GM12878 (cell line): ENCODE measurements around the gene NRBF2. TPM values are rescaled to one million over a fixed set of nuclear protein-coding genes. Genes with fewer than 3 reads are reported as not detected.

Experiments used
- ATAC-seq: fragments of 200-7000 bp; cut with Tn5 transposase; 3 replicates; pipeline ENCODE4 v1.9.1; 2020; ENCODE audit warnings: mild to moderate bottlenecking, moderate library complexity
- BruUV-seq: library from RNA; stranded (reverse); fragments of 400-500 nt; replicated peaks from 2 replicates; lab custom pipeline; 2021; lab: Mats Ljungman, UMichigan
- CTCF ChIA-PET: fragments of 300-600 bp; sonication (Branson Sonifier 250); formaldehyde crosslinking; extraction: SDS; loops from one replicate; lab custom pipeline; 2021; ENCODE audit warnings: inconsistent platforms; lab: Yijun Ruan, JAX
- POLR2A ChIA-PET: fragments of 350-600 bp; formaldehyde crosslinking; extraction: SDS; loops from one replicate; lab custom pipeline; 2021; ENCODE audit warnings: inconsistent platforms; lab: Charles Lee
- RAD21 ChIA-PET: fragments of 300-600 bp; sonication (Branson Sonifier 250); formaldehyde crosslinking; loops from one replicate; lab custom pipeline; 2023; ENCODE audit warnings: antibody characterized with exemption; ENCODE audit not compliant: unreplicated experiment; lab: Charles Lee
- SMC1A ChIA-PET: fragments of 300-600 bp; sonication (Branson Sonifier 250); formaldehyde crosslinking; loops from one replicate; lab custom pipeline; 2023; ENCODE audit not compliant: unreplicated experiment, uncharacterized antibody; lab: Charles Lee
- DNase-seq: peaks from one replicate; pipeline ENCODE4 v3.0.0-alpha.2; 2011; ENCODE audit warnings: low read depth, low spot score
- FAIRE-seq: peaks from 3 replicates; lab custom pipeline; 2011; peaks lifted over from hg19 to GRCh38; lab: Jason Lieb, UNC
- H2AFZ ChIP-seq: 2 replicates; pipeline ENCODE4 v1.6.0; 2011; ENCODE audit warnings: low read depth, low read length, control low read depth; ENCODE audit not compliant: control insufficient read depth
- H3K27ac ChIP-seq: 2 replicates; pipeline ENCODE4 v1.5.1; 2011; ENCODE audit warnings: control low read depth; ENCODE audit not compliant: control insufficient read depth, insufficient read depth
- H3K27me3 ChIP-seq, 2 experiments: replicated peaks in 1 of 2; 2 replicates each; pipeline versions ENCODE4 v1.6.0 to v1.6.1; 2011; ENCODE audit warnings: low read length in 1 of 2; ENCODE audit not compliant: control insufficient read depth in 2 of 2, insufficient read depth in 2 of 2
- H3K36me3 ChIP-seq, 2 experiments: 2 replicates each; pipeline ENCODE4 v1.5.1; 2011; ENCODE audit warnings: low read length in 1 of 2; ENCODE audit not compliant: control insufficient read depth in 2 of 2, insufficient read depth in 2 of 2
- H3K4me1 ChIP-seq: 2 replicates; pipeline ENCODE4 v1.6.1; 2011; ENCODE audit warnings: mild to moderate bottlenecking, low read length, moderate library complexity, mixed read lengths; ENCODE audit not compliant: control insufficient read depth, insufficient read depth
- H3K4me2 ChIP-seq: 2 replicates; pipeline ENCODE4 v1.6.0; 2011; ENCODE audit warnings: control low read depth; ENCODE audit not compliant: control insufficient read depth, insufficient read depth
- H3K4me3 ChIP-seq: fragments of 200-600 bp; sonication (generic); 2 replicates; pipeline ENCODE4 v1.5.1; 2016
- H3K79me2 ChIP-seq: 2 replicates; pipeline ENCODE4 v1.6.0; 2011; ENCODE audit warnings: low read length; ENCODE audit not compliant: control insufficient read depth, insufficient read depth
- H3K9ac ChIP-seq: 2 replicates; pipeline ENCODE4 v1.8.0; 2011; ENCODE audit warnings: low read length, control low read depth, mixed read lengths; ENCODE audit not compliant: control insufficient read depth, insufficient read depth
- H3K9me3 ChIP-seq: replicated peaks from 3 replicates; pipeline ENCODE4 v1.5.1; 2011; ENCODE audit warnings: mild to moderate bottlenecking, low read length; ENCODE audit not compliant: control insufficient read depth, insufficient read depth
- H4K20me1 ChIP-seq: 2 replicates; pipeline ENCODE4 v1.6.0; 2011; ENCODE audit not compliant: control insufficient read depth, insufficient read depth
- CBFB ChIP-seq: IDR thresholded peaks from 2 replicates; pipeline ENCODE4 v1.6.1; 2016; ENCODE audit warnings: antibody characterized with exemption, low read depth
- CHD2 ChIP-seq: IDR thresholded peaks from 2 replicates; pipeline ENCODE4 v1.6.1; 2011; ENCODE audit warnings: low read depth, low read length, improper control_type of control experiment, borderline replicate concordance
- MTA2 ChIP-seq: fragments of 450-650 bp; IDR thresholded peaks from 2 replicates; pipeline ENCODE4 v1.6.1; 2016; ENCODE audit warnings: low read depth, mild to moderate bottlenecking, moderate library complexity
- NFYA ChIP-seq: IDR thresholded peaks from 2 replicates; pipeline ENCODE4 v1.6.1; 2011; ENCODE audit warnings: low read depth, mild to moderate bottlenecking, low read length, improper control_type of control experiment, borderline replicate concordance
- NR2F1 ChIP-seq: fragments of 450-650 bp; conservative IDR thresholded peaks from 2 replicates; pipeline ENCODE4 v1.6.1; 2017; ENCODE audit warnings: mild to moderate bottlenecking
- SREBF1 ChIP-seq: IDR thresholded peaks from 2 replicates; pipeline ENCODE4 v1.6.1; 2012; ENCODE audit warnings: mild to moderate bottlenecking, low read length
- TAF1 ChIP-seq: IDR thresholded peaks from 2 replicates; pipeline ENCODE4 v1.6.1; 2011; ENCODE audit warnings: mild to moderate bottlenecking, low read depth, low read length, borderline replicate concordance
- YY1 ChIP-seq: IDR thresholded peaks from 2 replicates; pipeline ENCODE4 v1.6.1; 2011; ENCODE audit warnings: low read depth, mild to moderate bottlenecking, low read length
- ZBTB11 ChIP-seq: fragments of 450-650 bp; formaldehyde crosslinking; IDR thresholded peaks from 2 replicates; pipeline ENCODE4 v1.5.0; 2022; ENCODE audit warnings: mild to moderate bottlenecking, missing genetic modification characterization
- ZNF622 ChIP-seq: fragments of 450-650 bp; IDR thresholded peaks from 2 replicates; pipeline ENCODE4 v1.6.1; 2017; ENCODE audit warnings: mild to moderate bottlenecking, inconsistent platforms
- in situ Hi-C: fragments of 300-500 bp; cut with MboI; formaldehyde crosslinking; loops from 9 replicates; pipeline ENCODE4 v1.14.3; 2018; ENCODE audit warnings: mixed read lengths
- intact Hi-C: fragments of 100-400 bp; cut with micrococcal nuclease; formaldehyde crosslinking; loops from one replicate; pipeline ENCODE4 v1.14.2; 2022; ENCODE audit not compliant: unreplicated experiment
- polyA plus RNA-seq, 11 experiments: library from polyadenylated mRNA; depleted of rRNA in 4 of 11; unstranded in 6 of 11; stranded (reverse) in 5 of 11; fragments of >200 nt; fragmentation: Nextera tagmentation in 4 of 11; fragmentation: Illumina TruSeq in 1 of 11; extraction: Ambion mirVana in 4 of 11; extraction: Trizol in 1 of 11; gene quantifications; 1 replicate in 1 of 11; 2 replicates in 10 of 11; pipeline versions ENCODE4 v1.2.1 to v1.2.3, GENCODE V29; 2011 to 2016; ENCODE audit warnings: inconsistent platforms in 2 of 11, missing spikeins in 2 of 11, low read depth in 1 of 11
- total RNA-seq, 4 experiments: library from RNA; depleted of rRNA in 3 of 4; stranded (reverse); fragments of >200 nt in 3 of 4; fragmentation: Illumina TruSeq in 1 of 4; extraction: Trizol in 1 of 4; gene quantifications; 2 replicates each; pipeline versions ENCODE4 v1.2.1 to v1.2.3, GENCODE V29; 2013 to 2021
- TF ChIP-seq, protein P1 (sequence below), 3 experiments: IDR thresholded peaks in 2 of 3; conservative IDR thresholded peaks in 1 of 3; 2 replicates each; pipeline ENCODE4 v1.5.1; 2011; ENCODE audit warnings: low read depth in 3 of 3, low read length in 3 of 3, mild to moderate bottlenecking in 3 of 3, control low read depth in 2 of 3, moderate library complexity in 2 of 3, inconsistent platforms in 1 of 3, mixed read lengths in 1 of 3; ENCODE audit not compliant: control insufficient read depth in 2 of 3, insufficient read depth in 1 of 3; ENCODE audit errors: extremely low read depth in 1 of 3
- TF ChIP-seq, protein P2 (sequence below): fragments of 150-350 bp; IDR thresholded peaks from 2 replicates; pipeline ENCODE4 v1.6.1; 2016; ENCODE audit warnings: low read depth, low read length

The NRBF2 gene
- total and polyA plus RNA-seq, 10 of the 15 experiments (the other 5 are each of a cell fraction or from before 2014, with no cell fraction given) = 17.8 to 39.8 (median 27.7) TPM

DNA sequence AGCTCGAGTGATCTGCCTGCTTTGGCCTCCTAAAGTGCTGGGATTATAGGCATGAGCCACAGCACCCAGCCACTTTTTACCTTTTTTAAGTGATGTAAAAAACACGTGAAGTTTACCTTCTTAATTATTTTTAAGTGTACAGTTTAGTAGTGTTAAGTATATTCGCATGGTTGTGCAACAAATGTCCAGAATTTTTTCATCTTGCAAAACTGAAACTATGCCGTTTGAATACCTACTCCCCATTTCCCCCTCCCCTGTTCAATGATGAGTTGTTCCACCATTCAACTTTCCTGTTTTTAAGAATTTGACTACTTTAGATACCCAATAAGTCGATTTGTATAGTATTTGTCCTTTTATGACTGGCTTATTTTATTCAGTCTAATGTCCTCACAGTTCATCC is 10.9 kb downstream of the NRBF2 start (continued):
- TF ChIP-seq, protein P1, sequence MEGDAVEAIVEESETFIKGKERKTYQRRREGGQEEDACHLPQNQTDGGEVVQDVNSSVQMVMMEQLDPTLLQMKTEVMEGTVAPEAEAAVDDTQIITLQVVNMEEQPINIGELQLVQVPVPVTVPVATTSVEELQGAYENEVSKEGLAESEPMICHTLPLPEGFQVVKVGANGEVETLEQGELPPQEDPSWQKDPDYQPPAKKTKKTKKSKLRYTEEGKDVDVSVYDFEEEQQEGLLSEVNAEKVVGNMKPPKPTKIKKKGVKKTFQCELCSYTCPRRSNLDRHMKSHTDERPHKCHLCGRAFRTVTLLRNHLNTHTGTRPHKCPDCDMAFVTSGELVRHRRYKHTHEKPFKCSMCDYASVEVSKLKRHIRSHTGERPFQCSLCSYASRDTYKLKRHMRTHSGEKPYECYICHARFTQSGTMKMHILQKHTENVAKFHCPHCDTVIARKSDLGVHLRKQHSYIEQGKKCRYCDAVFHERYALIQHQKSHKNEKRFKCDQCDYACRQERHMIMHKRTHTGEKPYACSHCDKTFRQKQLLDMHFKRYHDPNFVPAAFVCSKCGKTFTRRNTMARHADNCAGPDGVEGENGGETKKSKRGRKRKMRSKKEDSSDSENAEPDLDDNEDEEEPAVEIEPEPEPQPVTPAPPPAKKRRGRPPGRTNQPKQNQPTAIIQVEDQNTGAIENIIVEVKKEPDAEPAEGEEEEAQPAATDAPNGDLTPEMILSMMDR (IDR thresholded peaks at IDR 0.05 in 2 of 3, conservative IDR thresholded peaks at IDR 0.05 in 1 of 3; ENCODE audit: control insufficient read depth in 2 of 3, extremely low read depth in 1 of 3, insufficient read depth in 1 of 3, low read depth in 3 of 3, low read length in 3 of 3) = no peak
- TF ChIP-seq ZNF622 (no peak), YY1 (no peak), NFYA (no peak), MTA2 (no peak), CHD2 (no peak)
- TF ChIP-seq, protein P2, sequence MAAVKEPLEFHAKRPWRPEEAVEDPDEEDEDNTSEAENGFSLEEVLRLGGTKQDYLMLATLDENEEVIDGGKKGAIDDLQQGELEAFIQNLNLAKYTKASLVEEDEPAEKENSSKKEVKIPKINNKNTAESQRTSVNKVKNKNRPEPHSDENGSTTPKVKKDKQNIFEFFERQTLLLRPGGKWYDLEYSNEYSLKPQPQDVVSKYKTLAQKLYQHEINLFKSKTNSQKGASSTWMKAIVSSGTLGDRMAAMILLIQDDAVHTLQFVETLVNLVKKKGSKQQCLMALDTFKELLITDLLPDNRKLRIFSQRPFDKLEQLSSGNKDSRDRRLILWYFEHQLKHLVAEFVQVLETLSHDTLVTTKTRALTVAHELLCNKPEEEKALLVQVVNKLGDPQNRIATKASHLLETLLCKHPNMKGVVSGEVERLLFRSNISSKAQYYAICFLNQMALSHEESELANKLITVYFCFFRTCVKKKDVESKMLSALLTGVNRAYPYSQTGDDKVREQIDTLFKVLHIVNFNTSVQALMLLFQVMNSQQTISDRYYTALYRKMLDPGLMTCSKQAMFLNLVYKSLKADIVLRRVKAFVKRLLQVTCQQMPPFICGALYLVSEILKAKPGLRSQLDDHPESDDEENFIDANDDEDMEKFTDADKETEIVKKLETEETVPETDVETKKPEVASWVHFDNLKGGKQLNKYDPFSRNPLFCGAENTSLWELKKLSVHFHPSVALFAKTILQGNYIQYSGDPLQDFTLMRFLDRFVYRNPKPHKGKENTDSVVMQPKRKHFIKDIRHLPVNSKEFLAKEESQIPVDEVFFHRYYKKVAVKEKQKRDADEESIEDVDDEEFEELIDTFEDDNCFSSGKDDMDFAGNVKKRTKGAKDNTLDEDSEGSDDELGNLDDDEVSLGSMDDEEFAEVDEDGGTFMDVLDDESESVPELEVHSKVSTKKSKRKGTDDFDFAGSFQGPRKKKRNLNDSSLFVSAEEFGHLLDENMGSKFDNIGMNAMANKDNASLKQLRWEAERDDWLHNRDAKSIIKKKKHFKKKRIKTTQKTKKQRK = no peak

DNA sequence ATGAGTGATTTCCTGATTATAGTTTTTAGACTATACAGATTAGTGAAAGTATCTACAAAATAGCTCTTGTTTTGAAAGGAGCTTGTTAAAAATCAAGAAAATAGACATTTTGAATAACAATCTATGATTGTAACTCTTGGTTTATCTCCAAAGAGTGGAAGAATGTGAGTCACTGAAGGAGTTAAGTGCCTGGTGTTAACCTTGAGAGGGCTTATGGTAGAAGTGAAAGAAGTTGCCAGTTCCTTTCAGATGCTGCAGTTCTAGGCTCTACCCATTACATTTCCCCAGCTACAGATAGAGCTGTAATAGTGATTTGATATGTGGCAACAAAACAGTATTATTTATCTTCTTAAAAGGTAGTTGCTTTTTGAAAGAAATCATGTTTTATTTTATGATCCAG is 12.7 kb downstream of the NRBF2 start:
- Histone ChIP-seq H4K20me1 (no peaks in the 10 kb centered on the region), H3K4me1 (no peaks in the 10 kb centered on the region; the same call in 1 of the 2 replicates), H3K9me3 (no peaks in the 10 kb centered on the region), H3K4me2 (no peak overlapping the region), H3K4me3 (no peak overlapping the region), H2AFZ (no peak overlapping the region), H3K79me2 (peaks cover 58% of the 10 kb centered on the region), H3K36me3 (peaks cover 0 to 9% of the 10 kb centered on the region in 2 experiments; a peak in 3 of 4 replicates), H3K9ac (no peak overlapping the region), H3K27ac (no peak overlapping the region), H3K27me3 (no peaks in the 10 kb centered on the region)
- ChIA-PET SMC1A (interaction anchor here (0.5 to 4.8 kb wide), 17 partner anchors 10 to 708 kb away, joined by 3 to 40 read pairs (median 3); partner anchors contain the start of gene NRBF2), POLR2A (interaction anchor here (3.3 kb wide), 1 partner anchor 11 kb away, joined by 15 read pairs; no protein-coding TSS in a partner anchor), CTCF (interaction anchor here (0.7 to 4.3 kb wide), 12 partner anchors 9 to 708 kb away, joined by 3 to 57 read pairs (median 8); partner anchors contain the start of gene NRBF2), RAD21 (interaction anchor here (0.6 to 4.1 kb wide), 7 partner anchors 9 to 576 kb away, joined by 3 to 24 read pairs (median 4); partner anchors contain the start of gene NRBF2)
- no TSS peak for BruUV-seq
- intact Hi-C loops = no loop called here
- no peak for DNase-seq
- in situ Hi-C loops = no loop called here
- FAIRE-seq = no peak
- peak; percentile 80 for ATAC-seq
- TF ChIP-seq NR2F1 (no peak), CBFB (no peak), TAF1 (no peak), SREBF1 (no peak), ZBTB11 (CRISPR knock-in tag) (no peak)
